Gastrocnemius medialis (tissue), 4 donors: ENCODE measurements around the gene CCND1. TPM values are rescaled to one million over a fixed set of nuclear protein-coding genes. Genes with fewer than 3 reads are reported as not detected.

Experiments
- ATAC-seq, 2 donors: fragments of 150-250 bp; one replicate each; pipeline ENCODE4 v1.9.1; 2016
- DNase-seq, 2 donors: peaks; one replicate each; pipeline ENCODE4 v3.0.0-alpha.2; 2019
- H3K27ac ChIP-seq, 4 donors: fragments of 200-600 bp; sonication (generic); 1 replicate in 1 of 4; 2 replicates in 3 of 4; pipeline ENCODE4 v1.5.1; 2016 to 2018; ENCODE audit warnings: mild to moderate bottlenecking in 2 of 4, moderate library complexity in 1 of 4
- H3K27me3 ChIP-seq, 3 donors: fragments of 200-600 bp; sonication (generic) in 2 of 3; 1 replicate in 1 of 3; 2 replicates in 2 of 3; pipeline versions ENCODE4 v1.5.1 to v1.6.0; 2016 to 2019; ENCODE audit warnings: mild to moderate bottlenecking in 1 of 3, moderate library complexity in 1 of 3
- H3K36me3 ChIP-seq, 2 donors: fragments of 200-600 bp; sonication (generic) in 1 of 2; one replicate each; pipeline ENCODE4 v1.5.1; 2017 to 2018
- H3K4me1 ChIP-seq, 2 donors: fragments of 200-600 bp; sonication (generic) in 1 of 2; one replicate each; pipeline ENCODE4 v1.5.1; 2016 to 2017; ENCODE audit warnings: mild to moderate bottlenecking in 2 of 2
- H3K4me3 ChIP-seq, 4 donors: fragments of 200-600 bp; sonication (generic) in 3 of 4; 1 replicate in 1 of 4; 2 replicates in 3 of 4; pipeline ENCODE4 v1.5.1; 2016 to 2019; ENCODE audit warnings: mild to moderate bottlenecking in 2 of 4
- H3K9me3 ChIP-seq, 3 donors: fragments of 200-600 bp; sonication (generic) in 2 of 3; 1 replicate in 1 of 3; 2 replicates in 2 of 3; pipeline ENCODE4 v1.5.1; 2016 to 2019
- CTCF ChIP-seq, 5 experiments: fragments of 450-650 bp in 3 of 5; fragments of 200-600 bp in 2 of 5; sonication (generic) in 2 of 5; IDR thresholded peaks in 4 of 5; conservative IDR thresholded peaks in 1 of 5; 1 replicate in 4 of 5; 2 replicates in 1 of 5; pipeline ENCODE4 v1.5.1; 2016 to 2019; ENCODE audit warnings: antibody characterized with exemption in 5 of 5, mild to moderate bottlenecking in 3 of 5, moderate library complexity in 3 of 5
- POLR2A ChIP-seq, 2 donors: fragments of 450-650 bp; IDR thresholded peaks; one replicate each; pipeline ENCODE4 v1.6.1; 2017; ENCODE audit warnings: antibody characterized with exemption in 2 of 2, mild to moderate bottlenecking in 2 of 2, moderate library complexity in 2 of 2
- in situ Hi-C, 4 donors: fragments of 200-750 bp; cut with MboI; loops; one replicate each; pipeline versions ENCODE4 v1.15.0 to v1.8.0; 2017; ENCODE audit warnings: low sequenced_read_pairs in 4 of 4
- intact Hi-C: fragments of 100-400 bp; cut with DNase I; formaldehyde crosslinking; loops from one replicate; pipeline ENCODE4 v1.15.1; 2023; ENCODE audit warnings: low total_unique reads
- total RNA-seq, 4 donors: library from RNA; depleted of rRNA; stranded (reverse); fragments of >200 nt; gene quantifications; one replicate each; pipeline versions ENCODE4 v1.1.0 to v1.2.3, GENCODE V29; 2016

CCND1 gene
- total RNA-seq, 4 donors from 2014 or later: 1.3 to 4.6 (median 3.2) TPM

- in situ Hi-C loops (loop anchor here in 2 of 4 donors (10.0 to 25.0 kb wide), 2 partner anchors 541 to 543 kb away; no protein-coding TSS in a partner anchor), intact Hi-C loops (no loop called here)
- ATAC-seq (no peak), DNase-seq (peak in 1 of 2 donors; percentile 8)
- Histone ChIP-seq H3K27me3 (no peaks in the 10 kb centered on the region), H3K4me1 (peaks cover 0 to 5% of the 10 kb centered on the region in 2 donors), H3K36me3 (no peaks in the 10 kb centered on the region), H3K4me3 (no peak overlapping the region), H3K9me3 (no peaks in the 10 kb centered on the region), H3K27ac (no peak overlapping the region)
- TF ChIP-seq POLR2A (IDR thresholded peaks at IDR 0.05): no peak
- no peak for TF ChIP-seq CTCF (IDR thresholded peaks at IDR 0.05 in 4 of 5, conservative IDR thresholded peaks at IDR 0.05 in 1 of 5)
Observed at GRCh38 chr11:69655479-69656428, 14.8 kb downstream of the CCND1 start.

- in situ Hi-C loops: loop anchor here in 2 of 4 donors (10.0 to 25.0 kb wide), 2 partner anchors 542 to 544 kb away; no protein-coding TSS in a partner anchor
- Histone ChIP-seq H3K27ac (no peak overlapping the region), H3K36me3 (no peaks in the 10 kb centered on the region), H3K4me3 (no peak overlapping the region), H3K4me1 (peaks cover 0 to 5% of the 10 kb centered on the region in 2 donors), H3K9me3 (no peaks in the 10 kb centered on the region), H3K27me3 (no peaks in the 10 kb centered on the region)
- TF ChIP-seq CTCF (IDR thresholded peaks at IDR 0.05 in 4 of 5, conservative IDR thresholded peaks at IDR 0.05 in 1 of 5) (no peak), POLR2A (IDR thresholded peaks at IDR 0.05) (no peak)
- intact Hi-C loops: no loop called here
- DNase-seq: peak in 1 of 2 donors; percentile 2
- ATAC-seq: no peak
Observed at GRCh38 chr11:69656536-69657455, 15.8 kb downstream of the CCND1 start.

- DNase-seq: peak in 1 of 2 donors; percentile 4
- Histone ChIP-seq H3K4me3 (no peak overlapping the region), H3K4me1 (no peaks in the 10 kb centered on the region), H3K36me3 (no peaks in the 10 kb centered on the region), H3K27ac (no peak overlapping the region), H3K9me3 (no peaks in the 10 kb centered on the region), H3K27me3 (no peaks in the 10 kb centered on the region)
- intact Hi-C loops: no loop called here
- no peak for ATAC-seq
- TF ChIP-seq CTCF (IDR thresholded peaks at IDR 0.05 in 4 of 5, conservative IDR thresholded peaks at IDR 0.05 in 1 of 5) (no peak), POLR2A (IDR thresholded peaks at IDR 0.05) (no peak)
- in situ Hi-C loops: loop anchor here in 2 of 4 donors (10.0 to 25.0 kb wide), 2 partner anchors 543 to 545 kb away; no protein-coding TSS in a partner anchor
Observed at GRCh38 chr11:69657456-69657910, 16.5 kb downstream of the CCND1 start.

GRCh38 chr11:69657911-69658625, 17.1 kb downstream of the CCND1 start:
- no peak for TF ChIP-seq CTCF (IDR thresholded peaks at IDR 0.05 in 4 of 5, conservative IDR thresholded peaks at IDR 0.05 in 1 of 5)
- TF ChIP-seq POLR2A (IDR thresholded peaks at IDR 0.05): no peak
- H3K4me1 ChIP-seq: no peaks in the 10 kb centered on the region
- ATAC-seq (no peak), DNase-seq (peak in 1 of 2 donors; percentile 4)
- intact Hi-C loops: no loop called here
- no peaks in the 10 kb centered on the region for H3K9me3 ChIP-seq
- no peaks in the 10 kb centered on the region for H3K27me3 ChIP-seq
- no peak overlapping the region for H3K27ac ChIP-seq
- no peaks in the 10 kb centered on the region for H3K36me3 ChIP-seq
- in situ Hi-C loops: loop anchor here in 2 of 4 donors (10.0 to 25.0 kb wide), 2 partner anchors 543 to 546 kb away; no protein-coding TSS in a partner anchor
- no peak overlapping the region for H3K4me3 ChIP-seq
